ENCODE results near the gene PKMYT1.

The PKMYT1 gene

GRCh38 chr16:2987833-2988232 lies 7.6 kb upstream of the PKMYT1 start:
- Histone ChIP-seq H3K79me2 (ENCODE audit: control insufficient read depth, low read length) (no peaks in the 10 kb centered on the region), H3K27me3 (ENCODE audit: control insufficient read depth, low read length) (peaks cover 39% of the 10 kb centered on the region; the same call in 1 of the 2 replicates), H3K27ac (ENCODE audit: low read depth, low read length) (no peak overlapping the region), H3K9me3 (ENCODE audit: control insufficient read depth, insufficient read depth, low read length) (no peaks in the 10 kb centered on the region), H3K9me2 (replicated peaks; ENCODE audit: control insufficient read depth, low read length) (no peaks in the 10 kb centered on the region), H3K4me2 (ENCODE audit: low read length) (no peak overlapping the region), H3F3A (ENCODE audit: control insufficient read depth, insufficient read depth) (peaks cover 3% of the 10 kb centered on the region), H3K4me3 (ENCODE audit: low read length) (no peak overlapping the region), H3K36me3 (ENCODE audit: control insufficient read depth, low read length) (no peaks in the 10 kb centered on the region), H4K20me1 (ENCODE audit: control insufficient read depth, insufficient read depth, low read depth, low read length) (no peaks in the 10 kb centered on the region), H3K4me1 (ENCODE audit: control insufficient read depth, low read length) (peaks cover 9% of the 10 kb centered on the region)
- no peak for TF ChIP-seq EZH2phosphoT487 (IDR thresholded peaks at IDR 0.05; ENCODE audit: borderline replicate concordance, low read length)
- TF ChIP-seq CTCF (IDR thresholded peaks at IDR 0.05; ENCODE audit: low read depth, low read length, poor library complexity, severe bottlenecking): no peak

DNA sequence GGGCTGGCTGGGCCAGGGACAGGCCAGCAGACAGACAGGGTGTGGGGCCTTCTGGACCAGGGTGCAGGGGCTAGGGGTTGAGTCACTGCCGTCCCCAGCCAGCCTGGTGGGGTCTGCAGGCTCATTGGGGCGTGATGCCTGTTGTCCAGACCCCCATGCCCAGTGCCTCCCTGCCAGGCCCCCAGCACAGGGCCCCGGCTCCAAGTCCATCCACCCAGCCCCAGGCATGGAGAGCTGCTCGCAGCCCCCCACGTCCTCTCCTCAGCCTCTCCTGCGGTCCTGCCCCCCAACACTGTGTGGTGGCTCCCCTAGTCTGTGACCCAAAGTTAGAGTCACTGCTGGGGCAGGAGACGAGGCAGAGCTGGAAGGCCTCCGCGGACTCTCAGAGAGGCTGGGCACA lies 7.0 kb upstream of the PKMYT1 start:
- H3K27me3 ChIP-seq (ENCODE audit: control insufficient read depth, low read length): peaks cover 39% of the 10 kb centered on the region; the same call in 1 of the 2 replicates
- H3K27ac ChIP-seq (ENCODE audit: low read depth, low read length): no peak overlapping the region
- peaks cover 14% of the 10 kb centered on the region for H3K4me1 ChIP-seq (ENCODE audit: control insufficient read depth, low read length)
- no peaks in the 10 kb centered on the region for H4K20me1 ChIP-seq (ENCODE audit: control insufficient read depth, insufficient read depth, low read depth, low read length)
- H3F3A ChIP-seq (ENCODE audit: control insufficient read depth, insufficient read depth): peaks cover 6% of the 10 kb centered on the region
- no peak overlapping the region for H3K4me3 ChIP-seq (ENCODE audit: low read length)
- no peaks in the 10 kb centered on the region for H3K9me3 ChIP-seq (ENCODE audit: control insufficient read depth, insufficient read depth, low read length)
- no peaks in the 10 kb centered on the region for H3K36me3 ChIP-seq (ENCODE audit: control insufficient read depth, low read length)
- H3K9me2 ChIP-seq (replicated peaks; ENCODE audit: control insufficient read depth, low read length): no peaks in the 10 kb centered on the region
- no peak overlapping the region for H3K4me2 ChIP-seq (ENCODE audit: low read length)
- no peak for TF ChIP-seq EZH2phosphoT487 (IDR thresholded peaks at IDR 0.05; ENCODE audit: borderline replicate concordance, low read length)
- H3K79me2 ChIP-seq (ENCODE audit: control insufficient read depth, low read length): no peaks in the 10 kb centered on the region

GRCh38 chr16:2986623-2987188 lies 6.5 kb upstream of the PKMYT1 start:
- no peaks in the 10 kb centered on the region for H3K9me3 ChIP-seq (ENCODE audit: control insufficient read depth, insufficient read depth, low read length)
- peaks cover 6% of the 10 kb centered on the region for H3F3A ChIP-seq (ENCODE audit: control insufficient read depth, insufficient read depth)
- H3K4me2 ChIP-seq (ENCODE audit: low read length): no peak overlapping the region
- no peaks in the 10 kb centered on the region for H3K79me2 ChIP-seq (ENCODE audit: control insufficient read depth, low read length)
- H3K27ac ChIP-seq (ENCODE audit: low read depth, low read length): no peak overlapping the region
- no peaks in the 10 kb centered on the region for H4K20me1 ChIP-seq (ENCODE audit: control insufficient read depth, insufficient read depth, low read depth, low read length)
- H3K36me3 ChIP-seq (ENCODE audit: control insufficient read depth, low read length): no peaks in the 10 kb centered on the region
- H3K4me3 ChIP-seq (ENCODE audit: low read length): no peak overlapping the region
- peaks cover 39% of the 10 kb centered on the region; the same call in 1 of the 2 replicates for H3K27me3 ChIP-seq (ENCODE audit: control insufficient read depth, low read length)
- H3K4me1 ChIP-seq (ENCODE audit: control insufficient read depth, low read length): peaks cover 18% of the 10 kb centered on the region
- H3K9me2 ChIP-seq (replicated peaks; ENCODE audit: control insufficient read depth, low read length): no peaks in the 10 kb centered on the region
- TF ChIP-seq EZH2phosphoT487 (IDR thresholded peaks at IDR 0.05; ENCODE audit: borderline replicate concordance, low read length): no peak
- no peak for TF ChIP-seq CTCF (IDR thresholded peaks at IDR 0.05; ENCODE audit: low read depth, low read length, poor library complexity, severe bottlenecking)

DNA sequence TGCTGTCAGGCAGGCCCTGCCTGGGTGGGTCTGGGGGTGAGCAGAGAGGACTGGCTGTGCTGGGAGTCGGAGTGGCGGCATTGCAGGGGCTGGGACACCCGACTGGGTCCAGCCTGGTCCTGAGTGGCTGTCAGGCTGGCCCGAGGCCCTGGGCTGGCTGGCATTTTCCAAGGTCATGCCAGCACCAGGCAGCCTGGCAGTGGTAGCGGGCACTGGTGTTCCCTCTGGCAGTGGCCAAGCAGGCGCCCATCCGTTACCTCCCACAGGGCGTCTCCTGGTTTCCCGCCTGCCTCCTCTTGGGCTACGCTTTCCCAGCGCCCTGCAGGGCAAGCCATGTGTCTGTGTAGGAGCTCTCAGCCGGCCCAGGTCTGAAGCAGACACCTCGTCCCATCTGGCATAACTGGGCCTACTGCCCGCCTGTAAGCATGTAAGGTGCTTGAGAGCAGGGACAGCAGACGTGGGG lies 5.7 kb upstream of the PKMYT1 start:
- Histone ChIP-seq H3K9me2 (replicated peaks; ENCODE audit: control insufficient read depth, low read length) (no peaks in the 10 kb centered on the region), H3K27ac (ENCODE audit: low read depth, low read length) (no peak overlapping the region), H3K4me3 (ENCODE audit: low read length) (no peak overlapping the region), H3K9me3 (ENCODE audit: control insufficient read depth, insufficient read depth, low read length) (no peaks in the 10 kb centered on the region), H3F3A (ENCODE audit: control insufficient read depth, insufficient read depth) (peaks cover 6% of the 10 kb centered on the region), H3K4me1 (ENCODE audit: control insufficient read depth, low read length) (peaks cover 26% of the 10 kb centered on the region), H3K4me2 (ENCODE audit: low read length) (no peak overlapping the region), H3K79me2 (ENCODE audit: control insufficient read depth, low read length) (peaks cover 7% of the 10 kb centered on the region), H3K27me3 (ENCODE audit: control insufficient read depth, low read length) (peaks cover 33% of the 10 kb centered on the region; the same call in 1 of the 2 replicates), H3K36me3 (ENCODE audit: control insufficient read depth, low read length) (no peaks in the 10 kb centered on the region), H4K20me1 (ENCODE audit: control insufficient read depth, insufficient read depth, low read depth, low read length) (no peaks in the 10 kb centered on the region)
- no peak for TF ChIP-seq EZH2phosphoT487 (IDR thresholded peaks at IDR 0.05; ENCODE audit: borderline replicate concordance, low read length)

Measured in DOHH2 (cell line).